A549 (cell line): ENCODE data around the gene DISP3. TPM values are rescaled to one million over a fixed set of nuclear protein-coding genes. Genes with fewer than 3 reads are reported as not detected.

Experiments used
- ATAC-seq, 2 experiments: fragments of 200-7000 bp in 1 of 2; fragments of >200 bp in 1 of 2; cut with Nextera tagmentation in 1 of 2; cut with Tn5 transposase in 1 of 2; 3 replicates each; pipeline versions ENCODE4 v1.8.0 to v1.9.1; 2018 to 2020; ENCODE audit warnings: mild to moderate bottlenecking in 1 of 2, moderate library complexity in 1 of 2
- CTCF ChIA-PET: fragments of 300-600 bp; sonication (Branson Sonifier 250); formaldehyde crosslinking; extraction: SDS; loops from one replicate; lab custom pipeline; 2021; ENCODE audit warnings: antibody characterized with exemption, inconsistent platforms; lab: Yijun Ruan, JAX
- POLR2A ChIA-PET: fragments of 350-600 bp; formaldehyde crosslinking; extraction: SDS; loops from one replicate; lab custom pipeline; 2021; ENCODE audit warnings: antibody characterized with exemption, inconsistent platforms; lab: Yijun Ruan, JAX
- DNase-seq, 2 experiments: peaks; one replicate each; pipeline versions ENCODE4 v3.0.0 to v3.0.0-alpha.2; 2011 to 2016; ENCODE audit warnings: low read depth in 1 of 2, low spot score in 1 of 2
- FAIRE-seq: peaks from 2 replicates; lab custom pipeline; 2011; peaks lifted over from hg19 to GRCh38; lab: Jason Lieb, UNC
- H3K27ac ChIP-seq, 2 experiments: fragments of >200 bp; sonication (Bioruptor Twin); formaldehyde crosslinking; 3 replicates each; pipeline ENCODE4 v1.5.1; 2016 to 2017
- H3K4me1 ChIP-seq: fragments of >200 bp; sonication (Bioruptor Twin); formaldehyde crosslinking; 3 replicates; pipeline ENCODE4 v1.6.1; 2016
- H3K4me2 ChIP-seq: fragments of >200 bp; sonication (Bioruptor Twin); formaldehyde crosslinking; 3 replicates; pipeline ENCODE4 v1.6.1; 2016
- H3K4me3 ChIP-seq: fragments of >200 bp; sonication (Bioruptor Twin); formaldehyde crosslinking; 3 replicates; pipeline ENCODE4 v1.5.1; 2016
- H3K9me3 ChIP-seq: fragments of >200 bp; sonication (Bioruptor Twin); formaldehyde crosslinking; 3 replicates; pipeline ENCODE4 v1.6.1; 2016
- ATOH8 ChIP-seq: fragments of 250-450 bp; sonication (Bioruptor Pico); IDR thresholded peaks from 2 replicates; pipeline ENCODE4 v1.5.0; 2020; ENCODE audit warnings: low read depth, mild to moderate bottlenecking, moderate library complexity
- BCL3 ChIP-seq: fragments of >200 bp; sonication (Bioruptor Twin); formaldehyde crosslinking; IDR thresholded peaks from 3 replicates; pipeline ENCODE4 v1.6.1; 2016
- CBX2 ChIP-seq: fragments of 200-600 bp; sonication (generic); IDR thresholded peaks from 2 replicates; pipeline ENCODE4 v1.6.1; 2016; ENCODE audit warnings: low read depth, mild to moderate bottlenecking, borderline replicate concordance
- CBX8 ChIP-seq: fragments of 200-600 bp; sonication (generic); IDR thresholded peaks from 2 replicates; pipeline ENCODE4 v1.6.1; 2016
- CEBPB ChIP-seq, 2 experiments: fragments of >200 bp in 1 of 2; sonication (Bioruptor Twin) in 1 of 2; formaldehyde crosslinking in 1 of 2; IDR thresholded peaks; 2 replicates each; pipeline ENCODE4 v1.6.1; 2012 to 2016
- CHD2 ChIP-seq: fragments of 150-350 bp; IDR thresholded peaks from 2 replicates; pipeline ENCODE4 v1.6.1; 2014; ENCODE audit warnings: low read length; ENCODE audit not compliant: partially characterized antibody
- CHD4 ChIP-seq: fragments of 200-600 bp; sonication (generic); IDR thresholded peaks from 2 replicates; pipeline ENCODE4 v1.6.1; 2016; ENCODE audit warnings: antibody characterized with exemption, mild to moderate bottlenecking, borderline replicate concordance
- E2F6 ChIP-seq: IDR thresholded peaks from 2 replicates; pipeline ENCODE4 v1.6.1; 2012; ENCODE audit warnings: low read depth, borderline replicate concordance
- EHMT2 ChIP-seq: fragments of 200-600 bp; sonication (generic); IDR thresholded peaks from 2 replicates; pipeline ENCODE4 v1.6.1; 2016; ENCODE audit warnings: antibody characterized with exemption, low read depth, mild to moderate bottlenecking, moderate library complexity
- EP300 ChIP-seq, 2 experiments: fragments of >200 bp; sonication (Bioruptor Twin); formaldehyde crosslinking; IDR thresholded peaks; 2 replicates in 1 of 2; 3 replicates in 1 of 2; pipeline ENCODE4 v1.6.1; 2016 to 2017
- FOSB ChIP-seq: fragments of 250-450 bp; sonication (Bioruptor Pico); IDR thresholded peaks from 2 replicates; pipeline ENCODE4 v1.5.0; 2020; ENCODE audit warnings: mild to moderate bottlenecking, moderate library complexity
- HDAC2 ChIP-seq: fragments of 200-600 bp; sonication (generic); IDR thresholded peaks from 2 replicates; pipeline ENCODE4 v1.6.1; 2016
- HES2 ChIP-seq: fragments of >200 bp; sonication (Bioruptor Twin); formaldehyde crosslinking; IDR thresholded peaks from 2 replicates; pipeline ENCODE4 v1.6.1; 2016
- HMGXB4 ChIP-seq: fragments of 250-450 bp; sonication (Bioruptor Pico); IDR thresholded peaks from 2 replicates; pipeline ENCODE4 v1.5.0; 2021; ENCODE audit warnings: mild to moderate bottlenecking, moderate library complexity, borderline replicate concordance
- HOXA7 ChIP-seq: fragments of 250-450 bp; sonication (Bioruptor Pico); IDR thresholded peaks from 2 replicates; pipeline ENCODE4 v1.5.0; 2020; ENCODE audit warnings: mild to moderate bottlenecking, moderate library complexity
- HOXB13 ChIP-seq: fragments of 250-450 bp; sonication (Bioruptor Pico); IDR thresholded peaks from 2 replicates; pipeline ENCODE4 v1.5.0; 2020; ENCODE audit warnings: low read depth, mild to moderate bottlenecking, moderate library complexity
- HOXB5 ChIP-seq: fragments of 250-450 bp; sonication (Bioruptor Pico); IDR thresholded peaks from 2 replicates; pipeline ENCODE4 v1.5.0; 2020; ENCODE audit warnings: mild to moderate bottlenecking, moderate library complexity
- KDM1A ChIP-seq: fragments of 200-600 bp; sonication (generic); IDR thresholded peaks from 2 replicates; pipeline ENCODE4 v1.6.1; 2016; ENCODE audit warnings: low read depth, mild to moderate bottlenecking
- MAFK ChIP-seq: fragments of 450-650 bp; IDR thresholded peaks from 2 replicates; pipeline ENCODE4 v1.6.1; 2014; ENCODE audit not compliant: partially characterized antibody
- MAX ChIP-seq: IDR thresholded peaks from 2 replicates; pipeline ENCODE4 v1.6.1; 2012
- NPAS2 ChIP-seq: fragments of 250-450 bp; sonication (Bioruptor Pico); IDR thresholded peaks from 2 replicates; pipeline ENCODE4 v1.8.0; 2022; ENCODE audit warnings: mild to moderate bottlenecking, moderate library complexity, borderline replicate concordance
- NR3C1 ChIP-seq: fragments of >200 bp; sonication (Bioruptor Twin); formaldehyde crosslinking; IDR thresholded peaks from 3 replicates; pipeline ENCODE4 v1.6.1; 2017
- PHF8 ChIP-seq: fragments of 200-600 bp; sonication (generic); IDR thresholded peaks from 2 replicates; pipeline ENCODE4 v1.6.1; 2016; ENCODE audit warnings: low read depth, mild to moderate bottlenecking, antibody characterized with exemption, moderate library complexity, borderline replicate concordance
- POLR2AphosphoS2 ChIP-seq: conservative IDR thresholded peaks from 2 replicates; pipeline ENCODE4 v1.6.1; 2012; ENCODE audit warnings: low read length, improper control_type of control experiment, inconsistent platforms
- RAD21 ChIP-seq, 2 experiments: fragments of >200 bp in 1 of 2; sonication (Bioruptor Twin) in 1 of 2; formaldehyde crosslinking in 1 of 2; IDR thresholded peaks in 1 of 2; conservative IDR thresholded peaks in 1 of 2; 2 replicates in 1 of 2; 3 replicates in 1 of 2; pipeline ENCODE4 v1.6.1; 2012 to 2018; ENCODE audit warnings: inconsistent platforms in 1 of 2
- RARB ChIP-seq: fragments of 250-450 bp; sonication (Bioruptor Pico); IDR thresholded peaks from 2 replicates; pipeline ENCODE4 v1.8.0; 2021; ENCODE audit warnings: mild to moderate bottlenecking, moderate library complexity
- RFX5 ChIP-seq: fragments of 450-650 bp; IDR thresholded peaks from 2 replicates; pipeline ENCODE4 v1.7.1; 2014; ENCODE audit warnings: antibody characterized with exemption, mild to moderate bottlenecking, moderate library complexity
- TFCP2L1 ChIP-seq: fragments of 250-450 bp; sonication (Bioruptor Pico); IDR thresholded peaks from 2 replicates; pipeline ENCODE4 v1.5.0; 2021; ENCODE audit warnings: mild to moderate bottlenecking
- USF2 ChIP-seq: fragments of 450-650 bp; IDR thresholded peaks from 2 replicates; pipeline ENCODE4 v1.6.1; 2014; ENCODE audit warnings: antibody characterized with exemption
- ZFP36 ChIP-seq: fragments of 450-650 bp; IDR thresholded peaks from 2 replicates; pipeline ENCODE4 v1.6.1; 2014; ENCODE audit warnings: borderline replicate concordance; ENCODE audit not compliant: partially characterized antibody
- WGBS: methylation state at CpG from one replicate; pipeline ENCODE4 v1.1.6; 2017; ENCODE audit errors: missing lambda C conversion rate; 5-methylcytosine and 5-hydroxymethylcytosine counted together
- polyA plus RNA-seq, 4 experiments: library from polyadenylated mRNA; depleted of rRNA in 3 of 4; stranded (reverse); fragments of >200 nt; fragmentation: RNase III in 1 of 4; extraction: RNeasy Plus Mini Kit Qiagen cat#74134 plus additional on column Dnase treatment in 1 of 4; gene quantifications; 2 replicates in 3 of 4; 3 replicates in 1 of 4; pipeline ENCODE4 v1.2.3, GENCODE V29; 2011 to 2017

Gene DISP3
- polyA plus RNA-seq, 2 of the 4 experiments (the other 2 are of a cell fraction), result 0.09 to 0.22 TPM

- Histone ChIP-seq H3K4me3 (no peak overlapping the region), H3K27ac (no peak overlapping the region), H3K4me2 (no peak overlapping the region), H3K4me1 (no peaks in the 10 kb centered on the region)
- 27% methylated on average over 3 of the region's 7 CpGs for WGBS
- ATAC-seq, result no peak
- TF ChIP-seq HES2 (no peak), EHMT2 (no peak), FOSB (CRISPR knock-in tag) (no peak), NR3C1 (no peak), HOXB5 (CRISPR knock-in tag) (no peak), CHD4 (no peak), HOXA7 (CRISPR knock-in tag) (no peak), MAX (no peak), HMGXB4 (CRISPR knock-in tag) (no peak), ZFP36 (no peak), E2F6 (no peak), TFCP2L1 (no peak), RARB (no peak), CEBPB (IDR thresholded peaks at IDR 0.05) (no peak), CBX2 (no peak), NPAS2 (CRISPR knock-in tag) (no peak), CBX8 (no peak), POLR2AphosphoS2 (no peak)
- TF ChIP-seq, all 56 proteins: peak for 0
- peaks cover 14% of the 10 kb centered on the region; the same call in 2 of the 3 replicates for H3K9me3 ChIP-seq
- no peak for FAIRE-seq
- ChIA-PET CTCF (no interaction called here), POLR2A (no interaction called here)
- DNase-seq, result no peak
Observed at GRCh38 chr1:11500881-11501280, 21.9 kb downstream of the DISP3 start.

- H3K4me2 ChIP-seq, result no peak overlapping the region
- WGBS, result 90% methylated on average over 38 of the region's 48 CpGs
- H3K4me3 ChIP-seq, result no peak overlapping the region
- no peak for TF ChIP-seq RAD21 (conservative IDR thresholded peaks at IDR 0.05 in 1 of 2, IDR thresholded peaks at IDR 0.05 in 1 of 2)
- no peak for TF ChIP-seq RARB
- TF ChIP-seq ATOH8 (CRISPR knock-in tag), result no peak
- TF ChIP-seq NPAS2 (CRISPR knock-in tag), result no peak
- no peak for TF ChIP-seq HDAC2
- no peak for TF ChIP-seq CHD2
- TF ChIP-seq USF2, result no peak
- no peak for TF ChIP-seq KDM1A
- TF ChIP-seq BCL3, result no peak
- TF ChIP-seq POLR2AphosphoS2, result no peak
- no peak for TF ChIP-seq FOSB (CRISPR knock-in tag)
- no peak for TF ChIP-seq PHF8
- TF ChIP-seq HMGXB4 (CRISPR knock-in tag), result no peak
- no peak for TF ChIP-seq TFCP2L1
- TF ChIP-seq MAFK, result no peak
- no peak for TF ChIP-seq RFX5
- no peak for TF ChIP-seq HOXB13 (CRISPR knock-in tag)
- TF ChIP-seq EP300 (IDR thresholded peaks at IDR 0.05), result no peak
- no peak for FAIRE-seq
- H3K9me3 ChIP-seq, result peaks cover 17% of the 10 kb centered on the region; the same call in 2 of the 3 replicates
- ChIA-PET POLR2A (no interaction called here), CTCF (no interaction called here)
- no peak for ATAC-seq
- no peaks in the 10 kb centered on the region for H3K4me1 ChIP-seq
- H3K27ac ChIP-seq, result no peak overlapping the region
- DNase-seq, result no peak
Observed at GRCh38 chr1:11501491-11501897, 22.5 kb downstream of the DISP3 start.
